ENCODE data around the gene HCFC1R1. TPM values are rescaled to one million over a fixed set of nuclear protein-coding genes. Genes with fewer than 3 reads are reported as not detected.
A peak's percentile ranks its signal among the peaks of the same experiment; 100 is the strongest.

HCFC1R1 gene
- total and polyA plus RNA-seq, 2 donors (not counting 1 experiment from before 2014, with no cell fraction given): 17.9 to 24.8 TPM

GRCh38 chr16:3057181-3058138, 33.7 kb upstream of the HCFC1R1 start:
- Histone ChIP-seq H4K20me1 (ENCODE audit: control insufficient read depth, insufficient read depth, low read length, poor library complexity, severe bottlenecking) (no peaks in the 10 kb centered on the region), H3K4me1 (ENCODE audit: control insufficient read depth in 2 of 2, insufficient read depth in 2 of 2, low read length in 2 of 2) (peaks cover 20 to 22% of the 10 kb centered on the region in 2 donors), H3K79me2 (ENCODE audit: control insufficient read depth, insufficient read depth, low read length) (no peaks in the 10 kb centered on the region), H3K27ac (ENCODE audit: low read length in 2 of 2) (no peak overlapping the region), H2AFZ (ENCODE audit: insufficient read depth, low read depth, low read length, poor library complexity, severe bottlenecking) (peak overlapping the region; percentile 98), H3K9ac (ENCODE audit: low read length) (no peak overlapping the region), H3K9me3 (ENCODE audit: control extremely low read depth in 1 of 3, control insufficient read depth in 2 of 3, insufficient read depth in 1 of 3, low read length in 2 of 3) (no peaks in the 10 kb centered on the region), H3K4me3 (ENCODE audit: control extremely low read depth in 1 of 5, extremely low read depth in 1 of 5, insufficient read depth in 1 of 5, low read depth in 2 of 5, low read length in 4 of 5) (no peak overlapping the region), H3K27me3 (replicated peaks in 1 of 4; ENCODE audit: control extremely low read depth in 1 of 4, control insufficient read depth in 3 of 4, insufficient read depth in 4 of 4, low read length in 3 of 4) (peaks cover 0 to 6% (median 0%) of the 10 kb centered on the region in 4 experiments), H3K4me2 (replicated peaks; ENCODE audit: low read depth, low read length, poor library complexity, severe bottlenecking) (peak overlapping the region; percentile 99), H3K36me3 (replicated peaks in 1 of 2; ENCODE audit: control extremely low read depth in 1 of 2, control insufficient read depth in 1 of 2, extremely low read depth in 1 of 2, insufficient read depth in 2 of 2, low read length in 1 of 2) (no peaks in the 10 kb centered on the region)
- CTCF ChIA-PET: interaction anchor here (1.3 to 6.5 kb wide), 13 partner anchors 10 to 113 kb away, joined by 4 to 140 read pairs (median 8); partner anchors contain the start of genes HCFC1R1, THOC6 and ZNF213
- intact Hi-C loops (cut with micrococcal nuclease): loop anchor here (2.0 kb wide), 3 partner anchors 19 to 43 kb away; no protein-coding TSS in a partner anchor
- Mint-ChIP-seq H3K4me1 (peaks cover 24% of the 10 kb centered on the region), H3K4me3 (peak overlapping the region; percentile 59), H3K27ac (no peak overlapping the region), H3K27me3 (no peaks in the 10 kb centered on the region), H3K9me3 (ENCODE audit: insufficient read depth) (no peaks in the 10 kb centered on the region)
- ATAC-seq (ENCODE audit: low read depth): no peak
- DNase-seq: no peak
- POLR2A ChIA-PET: interaction anchor here (0.5 to 2.1 kb wide), 3 partner anchors 72 to 219 kb away, joined by 3 to 10 read pairs (median 9); no protein-coding TSS in a partner anchor
- WGBS (ENCODE audit: insufficient coverage): 97% methylated on average over 11 of the region's 22 CpGs
- TF ChIP-seq CTCF (IDR thresholded peaks at IDR 0.05) (no peak), EZH2 (IDR thresholded peaks at IDR 0.05; ENCODE audit: borderline replicate concordance, insufficient read depth, low read depth, low read length, poor library complexity, severe bottlenecking) (no peak)
